ENCODE results near the gene HEMGN.

HEMGN gene

DNA sequence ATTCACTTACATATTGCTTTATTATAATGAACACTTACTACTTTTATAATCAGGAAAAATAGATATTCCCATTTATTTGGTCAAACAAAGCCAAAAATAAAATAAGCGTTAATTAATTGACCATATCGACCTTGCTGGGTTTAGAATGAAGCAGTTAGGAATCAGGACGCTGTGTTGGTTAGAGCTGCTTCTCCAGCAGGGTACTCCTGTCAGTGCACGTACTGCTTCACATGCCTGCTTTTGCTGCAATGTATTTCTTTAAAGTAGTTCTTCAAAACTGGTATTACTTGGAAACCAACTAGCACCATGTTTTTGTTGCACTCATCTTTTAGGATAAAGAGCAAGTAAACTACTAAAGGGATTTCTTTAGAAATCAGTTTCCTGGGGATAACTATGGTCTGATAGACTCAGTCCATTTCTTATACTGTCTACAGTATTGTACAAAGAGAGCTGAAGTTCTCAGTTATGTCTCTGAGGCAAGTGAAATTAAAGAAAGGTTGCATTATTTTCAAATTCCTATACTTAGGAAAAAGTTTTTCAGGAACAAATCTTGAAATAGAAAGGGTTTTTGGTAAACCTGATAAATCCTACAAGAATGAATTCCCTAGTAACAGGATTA is 8.9 kb downstream of the HEMGN start:
- no peak for DNase-seq

DNA sequence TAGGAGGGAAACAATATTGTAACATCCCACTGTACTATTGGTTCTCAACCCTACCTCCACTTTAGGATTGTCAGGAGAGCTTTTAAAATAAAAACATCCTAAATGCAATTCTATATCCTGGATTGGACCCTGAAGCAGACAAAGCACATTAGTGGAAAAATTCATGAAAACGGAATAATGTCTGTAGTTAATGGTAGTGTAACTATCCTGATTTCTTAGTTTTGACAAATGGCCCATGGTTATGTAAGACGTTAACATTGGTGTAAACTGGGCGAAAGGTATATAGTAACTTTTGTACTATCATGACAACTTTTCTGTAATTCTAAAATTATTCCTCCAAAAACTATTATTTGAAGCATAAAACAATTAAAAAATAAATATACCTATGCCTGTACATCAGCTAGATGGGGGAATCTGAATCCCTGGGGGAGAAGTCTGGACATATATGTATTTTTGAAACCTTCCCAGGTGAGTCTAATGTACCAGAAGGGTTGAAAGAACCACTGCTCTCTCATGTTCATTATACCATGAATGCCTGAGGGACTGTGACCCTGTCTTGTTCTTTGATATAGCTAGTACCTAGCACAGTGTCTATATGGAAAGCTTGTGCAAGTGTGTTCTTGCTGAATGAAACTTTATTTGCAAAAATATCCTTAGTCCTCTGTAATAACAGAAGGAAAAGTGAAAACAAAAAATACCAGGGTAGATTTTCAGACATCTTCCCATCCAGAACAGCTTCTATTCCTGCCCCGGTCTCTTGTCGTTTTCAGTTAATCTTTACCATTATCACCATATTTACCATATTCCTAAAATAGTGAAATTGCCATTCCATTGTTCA is 12.3 kb downstream of the HEMGN start:
- no peak for DNase-seq

DNA sequence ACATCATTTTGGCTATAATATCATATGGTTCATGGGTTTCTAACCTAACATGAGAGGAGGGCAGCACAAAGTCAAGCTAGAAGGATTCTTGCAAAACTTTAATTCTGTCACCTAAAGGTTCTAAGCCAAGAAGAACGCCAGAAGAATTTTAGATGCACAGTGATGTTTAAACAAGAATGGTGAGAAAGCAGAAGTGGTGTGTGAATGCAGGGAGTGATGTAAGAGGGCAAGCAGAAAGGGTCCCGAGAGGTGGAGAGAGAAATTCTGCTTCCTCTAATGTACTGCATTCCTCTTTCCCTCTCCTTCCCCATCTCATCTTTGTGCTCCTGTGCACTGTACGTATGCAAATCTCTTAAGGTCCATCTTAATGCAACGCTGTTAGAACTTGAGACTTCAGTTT is 13.6 kb downstream of the HEMGN start:
- DNase-seq: no peak

DNA sequence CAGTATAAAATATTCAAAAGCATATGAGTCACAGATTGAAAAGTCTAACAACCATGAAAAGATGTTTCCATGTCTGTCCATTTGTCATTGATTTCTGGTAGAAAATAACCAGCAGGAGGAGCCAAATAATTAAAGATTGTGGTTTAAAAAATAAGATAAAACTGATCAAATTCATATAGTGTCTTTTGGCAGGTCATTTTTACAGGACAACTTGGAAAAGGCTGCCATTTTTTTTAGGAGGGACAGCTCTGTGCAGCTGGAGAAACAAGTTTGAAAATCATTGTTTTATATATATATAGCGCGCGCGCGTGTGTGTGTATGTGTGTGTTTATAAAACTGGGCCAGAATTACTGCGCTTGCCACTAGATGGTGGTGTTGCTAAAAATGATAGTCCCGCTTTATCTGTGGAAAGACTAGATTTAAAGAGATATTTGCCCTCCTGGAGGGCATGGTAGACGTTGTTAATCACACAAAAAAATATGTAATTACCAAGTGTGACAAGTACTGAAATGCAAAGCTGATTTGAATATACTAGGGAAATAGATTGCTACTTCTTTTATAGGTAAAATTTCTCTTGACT is 14.4 kb downstream of the HEMGN start:
- DNase-seq: peak in 3 of 4 experiments; percentile 24 to 59 (median 53)

DNA sequence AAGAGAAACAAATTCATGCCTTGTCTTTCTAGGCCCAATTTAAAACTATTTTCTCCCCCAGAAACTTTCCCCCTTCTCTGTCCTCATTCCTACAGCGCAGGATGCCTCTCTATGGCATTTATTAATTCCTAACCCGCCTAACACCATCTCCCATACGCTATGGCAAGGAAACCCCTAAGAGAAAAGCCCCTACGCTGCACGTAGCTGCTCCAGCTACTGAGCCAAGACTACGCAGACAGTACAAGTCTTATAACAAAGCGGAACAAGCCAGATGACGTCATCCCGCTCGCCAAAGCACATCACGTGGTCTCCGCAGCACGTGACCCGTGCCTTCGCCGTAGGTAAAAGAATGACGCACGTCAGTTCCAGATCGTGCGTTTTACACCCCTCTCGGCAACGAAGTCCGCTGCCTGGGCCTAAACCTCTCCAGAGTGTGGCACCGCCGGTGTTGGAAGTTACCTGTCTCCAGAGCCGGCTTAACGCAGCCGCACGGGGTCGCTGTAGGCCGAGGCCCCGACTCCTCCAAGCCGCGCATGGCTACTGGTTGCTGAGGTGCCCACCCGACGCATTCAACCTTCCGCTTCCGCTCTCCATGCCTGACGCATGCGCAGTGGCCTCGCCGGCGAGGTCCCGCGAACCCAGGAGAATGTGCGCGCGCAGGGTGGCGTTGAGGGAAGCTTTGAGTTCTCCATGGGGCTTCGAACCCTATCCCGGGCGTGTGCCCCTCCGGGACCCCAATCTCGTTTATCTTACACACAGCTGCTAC is 15.8 kb downstream of the HEMGN start, which contains the start of gene TRMO:
Gene TRMO, minus strand, starts transcription at position 542 of the 766 bp plus-strand sequence. Its CDS starts 7 bp downstream, at position 535.
- peak; percentile 99 to 100 (median 99) for DNase-seq

DNA sequence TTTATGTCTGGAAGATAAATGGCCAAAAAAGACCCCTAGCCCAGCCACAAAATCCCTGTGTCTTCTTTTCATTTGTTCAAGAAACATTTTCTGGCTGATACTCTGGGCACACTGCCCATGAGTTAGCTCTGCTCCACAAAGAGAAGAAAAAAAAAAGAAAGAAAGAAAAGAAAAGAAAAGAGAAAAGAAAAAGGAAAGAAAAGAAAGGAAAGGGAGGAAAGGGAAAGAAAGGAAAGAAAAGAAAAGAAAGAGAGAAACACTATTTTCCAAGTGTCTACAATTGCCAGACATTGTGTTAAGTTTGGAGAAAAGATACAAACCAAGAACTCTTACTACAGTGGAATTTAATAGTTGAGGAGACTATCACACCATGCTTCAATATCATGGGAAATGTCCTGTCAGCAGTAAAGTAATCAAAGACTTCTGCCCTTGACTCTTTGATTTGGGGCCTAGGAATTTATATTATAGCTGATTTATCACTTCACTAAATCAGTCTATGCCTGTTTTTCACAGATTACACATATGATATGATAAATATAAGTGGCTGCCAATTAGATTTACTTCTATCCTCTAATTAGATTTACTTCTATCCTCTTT is 18.7 kb downstream of the HEMGN start:
- no peak for DNase-seq

DNA sequence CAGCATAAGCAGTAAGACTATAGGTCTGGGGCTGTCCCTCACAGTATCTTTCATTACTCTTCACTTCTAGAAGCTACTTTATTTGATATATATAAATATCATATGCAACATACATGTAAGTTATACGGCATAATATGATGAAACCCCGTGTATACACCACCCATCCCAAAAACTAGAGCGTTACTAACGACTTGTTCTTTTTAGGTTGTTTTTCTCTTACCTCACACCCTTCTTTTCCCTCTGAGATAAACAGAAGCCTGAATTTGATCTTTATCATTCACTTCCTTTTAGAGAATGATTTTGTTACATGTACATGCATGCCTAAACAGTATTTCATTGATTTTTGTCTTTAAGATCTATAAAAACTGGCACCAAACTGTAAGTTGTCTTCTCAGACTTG is 19.4 kb downstream of the HEMGN start:
- DNase-seq: no peak

DNA sequence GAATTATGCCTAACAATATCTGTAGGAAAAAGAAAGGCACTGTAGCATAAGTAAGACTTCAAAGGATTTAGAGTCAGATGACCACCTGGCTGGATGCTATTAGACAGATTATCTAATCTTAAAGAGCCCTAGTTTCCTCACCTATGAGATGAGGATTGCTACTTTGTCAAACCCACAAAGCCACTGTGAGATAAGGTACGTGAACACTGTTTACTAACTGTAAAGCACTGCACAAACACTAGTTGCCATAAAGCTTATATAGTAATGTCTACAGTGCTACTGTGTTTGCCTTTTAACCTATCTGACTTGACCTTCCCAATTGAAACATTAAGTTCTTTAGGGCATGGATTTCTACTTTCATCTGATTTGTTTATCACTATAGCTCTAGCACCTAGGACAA is 26.0 kb downstream of the HEMGN start:
- no peak for DNase-seq

DNA sequence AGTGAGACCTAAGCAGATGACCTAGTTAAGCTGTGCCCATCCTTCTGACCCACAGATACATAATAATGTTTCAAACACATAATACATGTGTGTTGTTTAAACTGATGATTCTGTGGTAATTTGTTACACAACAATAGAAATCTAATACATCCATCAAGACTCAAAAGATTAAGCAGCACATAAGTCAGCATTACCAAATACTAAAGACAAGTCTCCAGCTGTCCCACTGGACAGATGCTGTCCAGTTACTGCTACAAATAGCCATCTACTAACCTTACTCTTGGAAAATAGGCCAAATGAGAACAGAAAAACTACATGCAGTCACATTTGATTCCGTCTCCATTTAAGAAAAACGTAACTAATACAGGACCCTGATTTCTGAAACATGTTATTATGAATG is 26.4 kb downstream of the HEMGN start:
- DNase-seq: no peak

DNA sequence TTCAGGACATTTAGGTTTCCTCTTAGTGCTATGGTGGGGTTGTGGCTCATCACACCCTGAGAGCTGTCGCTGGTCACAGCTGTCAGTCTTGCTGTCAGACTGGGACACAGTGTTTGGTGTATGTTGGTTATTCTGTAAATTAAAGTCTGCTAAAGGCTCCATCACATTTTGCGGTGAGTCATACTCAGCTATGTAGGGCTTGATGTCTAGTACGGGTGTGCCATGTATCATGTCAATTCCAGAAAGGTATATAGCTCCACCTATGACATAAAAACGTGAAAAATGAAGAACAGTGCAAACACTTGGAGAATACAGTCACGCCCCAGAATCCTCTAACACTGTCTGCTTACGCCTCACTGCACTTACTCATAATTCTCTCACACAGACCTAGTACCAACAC is 27.6 kb downstream of the HEMGN start:
- no peak for DNase-seq

DNA sequence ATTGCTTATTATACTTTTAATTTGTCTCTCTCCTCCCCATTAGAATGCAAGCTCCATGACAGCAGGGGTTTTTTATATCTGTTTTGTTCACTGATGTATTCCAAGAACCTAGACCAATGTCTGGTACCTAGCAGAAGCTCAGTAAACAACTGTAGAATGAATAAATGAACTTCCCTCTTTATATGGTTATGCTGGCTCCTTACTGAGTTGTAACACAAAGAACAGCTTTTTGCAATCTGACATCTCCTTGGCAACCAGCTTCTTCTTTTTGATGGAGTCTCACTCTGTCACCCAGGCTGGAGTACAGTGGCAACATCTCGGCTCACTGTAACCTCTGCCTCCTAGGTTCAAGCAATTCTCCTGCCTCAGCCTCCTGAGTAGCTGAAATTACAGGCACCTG is 29.3 kb downstream of the HEMGN start:
- no peak for DNase-seq

DNA sequence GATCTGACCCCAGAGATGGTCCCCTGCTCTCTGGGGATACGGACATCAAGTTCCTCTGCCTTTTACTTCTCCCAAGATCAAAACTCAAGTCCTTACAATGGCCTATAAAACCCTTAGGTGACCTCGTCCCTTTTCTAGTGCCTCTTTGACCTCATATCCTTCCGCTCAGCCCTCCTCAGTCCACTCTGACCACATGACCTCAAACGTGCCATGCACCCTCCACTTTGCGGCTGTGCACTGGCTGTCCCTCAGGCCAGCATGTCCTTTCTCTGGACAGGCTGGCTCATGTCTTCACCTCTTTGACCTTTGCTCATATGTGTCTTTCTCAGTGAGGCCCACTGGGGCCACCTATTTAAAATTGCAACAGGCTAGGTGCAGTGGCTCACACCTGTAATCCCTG is 30.3 kb downstream of the HEMGN start:
- no peak for DNase-seq

DNA sequence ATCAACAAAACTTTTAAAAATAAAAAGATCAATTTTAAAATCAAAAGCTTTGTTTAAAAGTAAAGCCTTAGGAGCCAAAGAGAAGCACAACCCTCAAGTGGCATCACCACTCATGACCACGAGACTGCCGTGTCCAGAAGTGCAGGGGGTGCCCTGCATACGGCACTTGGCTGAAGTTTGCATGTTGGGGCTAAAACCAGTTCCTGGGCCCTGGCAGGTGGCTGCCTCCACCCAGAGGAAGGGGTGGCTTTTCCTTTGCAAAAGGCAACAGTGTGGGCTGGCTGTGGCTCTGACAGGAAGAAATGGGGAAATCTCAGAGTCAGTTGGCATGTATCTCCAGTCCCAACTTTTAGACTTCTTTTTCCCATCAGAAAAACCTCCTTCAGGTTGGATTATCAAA is 30.9 kb downstream of the HEMGN start:
- DNase-seq: no peak

DNA sequence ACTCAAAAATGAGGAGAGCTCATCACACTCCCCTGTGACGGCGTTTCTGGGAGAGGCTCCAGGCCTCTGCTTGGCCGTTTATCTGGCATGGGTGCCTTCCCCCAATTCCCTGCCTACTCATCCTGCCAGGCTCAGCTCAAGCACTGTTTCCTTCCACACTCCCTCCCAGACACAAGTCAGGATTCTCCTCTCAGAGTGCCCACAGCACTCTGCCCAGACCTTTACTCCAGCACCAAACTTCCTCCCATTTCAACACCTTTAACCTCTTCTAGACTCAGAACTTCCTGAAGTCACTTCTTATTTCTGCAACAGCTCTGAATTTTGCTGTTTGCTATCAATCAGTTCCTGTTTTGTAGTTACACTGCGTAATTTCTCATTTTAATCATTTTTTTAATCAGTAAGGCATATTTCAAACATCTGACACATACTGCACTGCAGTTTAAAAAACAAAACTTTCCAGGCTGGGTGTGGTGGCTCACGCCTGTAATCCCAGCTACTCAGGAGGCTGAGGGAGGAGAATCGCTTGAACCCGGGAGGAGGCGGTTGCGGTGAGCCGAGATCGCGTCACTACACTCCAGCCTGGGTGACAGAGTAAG is 31.6 kb downstream of the HEMGN start:
- no peak for DNase-seq

DNA sequence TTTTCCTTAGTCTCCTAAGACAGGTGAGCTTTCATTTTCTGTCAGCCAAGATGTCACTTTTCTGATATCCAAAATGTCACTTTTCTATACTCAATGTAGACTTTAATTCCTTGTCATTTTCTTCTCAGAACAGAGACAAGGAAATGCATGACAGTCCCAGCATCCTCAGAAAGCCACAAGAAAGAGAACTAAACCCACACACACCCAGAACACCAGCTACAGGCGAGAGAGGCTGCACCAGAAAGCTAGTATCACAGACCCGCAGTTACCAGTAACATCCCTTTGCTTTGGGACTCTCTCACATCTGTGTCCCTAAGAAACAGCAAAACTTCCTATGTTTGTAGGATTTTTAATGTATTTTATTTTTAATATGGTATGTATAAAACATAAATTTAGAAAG is 32.7 kb downstream of the HEMGN start:
- peak in 1 of 4 experiments; percentile 9 for DNase-seq

DNA sequence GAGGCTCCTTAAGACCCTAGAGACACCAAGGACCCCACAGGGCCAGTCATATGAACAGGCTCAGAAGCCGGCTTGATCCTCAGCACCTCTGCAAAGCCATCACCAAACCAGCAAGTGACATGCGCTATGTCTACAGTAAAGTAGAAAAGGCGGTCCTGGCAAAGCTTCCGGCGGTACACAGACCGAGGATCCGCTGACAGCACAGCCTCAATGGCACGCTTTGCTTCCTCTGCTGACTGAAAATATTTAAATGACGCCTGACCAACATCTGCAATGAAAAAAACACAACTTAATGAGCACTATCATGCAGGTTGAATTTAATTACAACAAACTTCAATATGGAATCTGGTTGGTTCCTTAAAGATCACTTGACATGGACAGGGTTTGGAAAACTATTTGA is 33.2 kb downstream of the HEMGN start:
- peak in 2 of 4 experiments; percentile 36 to 39 for DNase-seq

DNA sequence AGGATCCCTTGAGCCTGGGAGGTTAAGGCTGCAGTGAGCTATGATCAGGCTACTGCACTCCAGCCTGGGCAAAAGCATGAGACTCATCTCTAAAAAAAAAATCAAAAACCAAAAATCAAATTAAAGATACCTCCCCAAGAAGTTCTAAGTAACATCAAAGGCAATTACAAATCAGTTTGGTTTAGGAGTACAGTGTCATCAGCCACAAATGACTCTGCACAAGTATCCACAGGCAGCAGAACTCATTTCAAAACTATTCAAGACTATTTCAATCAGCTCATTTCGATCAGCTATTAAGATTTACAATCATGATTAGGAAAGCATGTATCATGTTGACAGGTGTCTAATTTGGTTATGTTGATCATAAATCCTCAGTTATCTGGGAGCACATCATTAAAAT is 34.8 kb downstream of the HEMGN start:
- DNase-seq: no peak

DNA sequence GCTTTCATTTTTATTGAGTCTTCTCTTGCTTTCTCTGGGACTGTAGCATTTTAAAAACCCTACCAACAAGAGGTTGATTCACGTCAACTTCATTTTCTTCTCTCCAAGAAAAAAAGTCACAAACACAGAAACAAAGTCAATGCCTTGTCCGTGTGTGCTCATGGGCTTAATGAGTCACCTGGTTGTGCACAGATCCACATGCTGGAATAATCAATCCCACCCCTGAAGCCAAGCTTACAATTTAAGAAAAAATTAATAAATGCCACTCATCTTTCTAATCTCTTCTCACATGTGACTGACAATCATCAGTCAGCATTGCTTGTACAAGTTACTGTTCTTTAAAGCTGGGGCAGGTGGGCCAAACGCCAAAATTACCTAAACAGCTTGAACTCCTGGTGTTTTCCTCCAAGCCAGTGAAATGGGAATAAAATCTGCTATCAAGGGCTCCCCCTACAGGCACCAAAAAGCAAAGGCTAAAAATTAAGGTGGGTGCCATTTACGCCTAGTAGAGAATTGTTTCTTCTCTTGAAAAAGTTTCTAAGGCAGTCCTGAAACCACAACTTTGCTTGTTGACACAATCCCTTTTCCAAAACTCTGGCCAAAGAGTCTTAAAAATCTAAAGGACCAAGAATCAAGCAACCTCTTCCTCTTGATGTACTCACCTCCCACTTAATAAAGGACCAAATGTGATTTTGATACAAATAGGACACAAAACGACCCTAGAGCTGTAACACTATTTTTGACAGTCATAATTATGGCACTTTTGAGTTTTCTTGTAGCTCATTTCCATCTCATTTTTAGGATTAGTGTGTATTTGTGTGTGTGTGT is 37.0 kb downstream of the HEMGN start:
- DNase-seq: no peak

DNA sequence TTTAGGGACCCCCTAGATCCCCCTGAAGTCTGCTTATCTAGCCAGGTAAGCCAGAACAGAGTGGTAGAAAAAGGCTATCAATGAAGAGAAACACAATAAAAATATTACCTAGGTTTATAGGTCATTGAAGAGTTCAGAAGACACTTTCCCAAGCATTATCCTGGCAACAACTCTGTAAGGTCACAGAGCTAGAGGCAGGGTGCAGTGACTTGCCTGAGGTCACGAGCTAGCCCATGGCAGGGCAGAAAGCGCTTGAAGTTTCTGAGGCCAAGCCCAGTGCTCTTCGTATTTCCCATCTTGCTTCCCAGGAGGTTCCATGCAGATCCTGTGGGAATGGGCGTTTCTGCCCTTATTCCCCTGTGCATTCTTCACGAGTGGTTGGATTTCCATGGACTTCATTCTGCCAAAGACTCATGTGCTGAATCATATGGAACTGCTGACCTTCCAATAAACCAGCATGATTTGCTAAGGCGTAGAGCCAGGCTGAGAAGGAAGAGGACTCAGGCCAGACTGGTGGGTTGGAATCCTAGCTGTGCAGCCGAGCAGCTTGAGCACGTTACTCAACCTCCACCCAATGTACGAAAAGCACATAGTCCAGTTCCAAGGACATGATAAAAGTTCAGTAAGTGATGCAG is 37.8 kb downstream of the HEMGN start:
- no peak for DNase-seq

DNA sequence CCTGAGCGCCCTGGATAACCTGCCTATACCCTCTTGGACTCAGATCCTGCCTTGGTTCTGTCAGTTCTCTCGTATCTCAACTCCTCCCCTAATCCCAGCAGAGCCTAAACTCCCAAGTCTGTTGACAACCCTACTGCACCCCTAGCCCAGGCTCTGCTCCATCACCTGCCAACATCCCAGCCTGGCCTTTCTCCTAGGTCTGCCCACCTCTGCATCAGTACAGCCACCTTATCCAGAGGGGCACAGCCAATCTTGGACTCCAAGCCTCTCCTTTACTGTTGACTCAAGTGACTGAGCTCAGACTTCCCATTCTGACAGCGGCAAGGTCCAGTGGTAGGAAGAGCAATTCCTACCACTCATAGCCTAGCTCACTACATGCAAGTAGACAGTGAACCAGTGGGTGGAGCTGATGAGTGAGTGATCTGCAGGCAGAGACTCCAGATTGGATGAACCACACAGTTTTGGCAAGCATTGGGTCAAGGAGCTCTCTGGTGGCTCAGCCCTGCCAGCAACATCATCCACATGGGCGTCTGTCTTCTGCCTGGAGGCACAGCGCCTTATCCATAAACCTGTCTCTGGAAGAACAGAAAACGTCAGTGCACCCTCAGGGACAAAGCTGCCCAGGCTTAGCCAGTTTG is 42.2 kb downstream of the HEMGN start:
- no peak for DNase-seq

DNA sequence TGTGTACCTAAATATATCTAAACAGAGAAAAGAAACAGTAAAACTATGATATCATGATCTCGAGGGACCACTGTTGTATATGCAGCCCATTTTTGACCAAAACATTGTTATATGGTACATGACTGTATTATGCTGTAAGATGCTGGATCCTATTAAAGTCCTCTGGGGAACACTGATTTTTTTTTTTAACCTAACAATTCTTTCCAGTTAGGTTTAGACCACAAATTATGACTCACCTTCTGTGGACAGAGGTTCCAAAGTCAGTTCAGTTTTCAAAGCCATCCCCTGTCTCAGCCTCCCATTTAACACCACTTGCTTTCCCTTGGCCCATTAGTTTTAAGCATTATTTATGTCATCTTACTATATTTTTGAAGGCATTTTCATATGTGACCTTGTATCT is 42.8 kb downstream of the HEMGN start:
- DNase-seq: no peak
